ENCODE data around the gene HDAC10. TPM values are rescaled to one million over a fixed set of nuclear protein-coding genes. Genes with fewer than 3 reads are reported as not detected.

The HDAC10 gene
- total and polyA plus RNA-seq, 10 of the 15 experiments (the other 5 are each of a cell fraction or from before 2014, with no cell fraction given): 0.26 to 48.6 (median 5.0) TPM

- TF ChIP-seq KAT2A (conservative IDR thresholded peaks at IDR 0.05; ENCODE audit: control insufficient read depth, low read depth, low read length) (no peak), CHD4 (IDR thresholded peaks at IDR 0.05) (no peak), JUNB (IDR thresholded peaks at IDR 0.05) (no peak), NFIC (IDR thresholded peaks at IDR 0.05; ENCODE audit: low read depth, low read length) (no peak), MYC (IDR thresholded peaks at IDR 0.05; ENCODE audit: insufficient read depth, insufficient read length, insufficient replicate concordance, low read length, severe bottlenecking) (peak; percentile 36), ZNF622 (IDR thresholded peaks at IDR 0.05) (no peak), BRCA1 (IDR thresholded peaks at IDR 0.05; ENCODE audit: low read depth, low read length) (peak; percentile 76), CBX3 (IDR thresholded peaks at IDR 0.05; ENCODE audit: borderline replicate concordance, low read depth) (no peak), EGR1 (IDR thresholded peaks at IDR 0.05; ENCODE audit: borderline replicate concordance in 1 of 2, low read depth in 2 of 2, low read length in 2 of 2) (no peak), RBBP5 (conservative IDR thresholded peaks at IDR 0.05) (no peak), JUND (IDR thresholded peaks at IDR 0.05; ENCODE audit: low read depth, low read length) (no peak), MYB (IDR thresholded peaks at IDR 0.05; ENCODE audit: borderline replicate concordance, low read depth, low read length) (no peak), TCF7 (IDR thresholded peaks at IDR 0.05; ENCODE audit: borderline replicate concordance) (no peak), CTCF (IDR thresholded peaks at IDR 0.05 in 2 of 3, conservative IDR thresholded peaks at IDR 0.05 in 1 of 3; ENCODE audit: control insufficient read depth in 2 of 3, extremely low read depth in 1 of 3, insufficient read depth in 1 of 3, low read depth in 3 of 3, low read length in 3 of 3) (no peak), RUNX3 (IDR thresholded peaks at IDR 0.05; ENCODE audit: low read length) (peak; percentile 69), ZBTB33 (IDR thresholded peaks at IDR 0.05) (no peak), SMAD1 (IDR thresholded peaks at IDR 0.05; ENCODE audit: low read depth, partially characterized antibody) (no peak), SIX5 (IDR thresholded peaks at IDR 0.05; ENCODE audit: low read depth, low read length, severe bottlenecking) (no peak), MXI1 (IDR thresholded peaks at IDR 0.05; ENCODE audit: low read depth, low read length) (no peak), RCOR1 (conservative IDR thresholded peaks at IDR 0.05; ENCODE audit: low read depth, low read length) (peak; percentile 84; the same call in 1 of the 2 replicates), PBX3 (IDR thresholded peaks at IDR 0.05; ENCODE audit: insufficient replicate concordance, low read depth, low read length) (no peak), SUZ12 (IDR thresholded peaks at IDR 0.05; ENCODE audit: unreplicated experiment) (no peak), POLR2A (IDR thresholded peaks at IDR 0.05; ENCODE audit: low read depth, low read length) (peak; percentile 88)
- TF ChIP-seq, protein P1, sequence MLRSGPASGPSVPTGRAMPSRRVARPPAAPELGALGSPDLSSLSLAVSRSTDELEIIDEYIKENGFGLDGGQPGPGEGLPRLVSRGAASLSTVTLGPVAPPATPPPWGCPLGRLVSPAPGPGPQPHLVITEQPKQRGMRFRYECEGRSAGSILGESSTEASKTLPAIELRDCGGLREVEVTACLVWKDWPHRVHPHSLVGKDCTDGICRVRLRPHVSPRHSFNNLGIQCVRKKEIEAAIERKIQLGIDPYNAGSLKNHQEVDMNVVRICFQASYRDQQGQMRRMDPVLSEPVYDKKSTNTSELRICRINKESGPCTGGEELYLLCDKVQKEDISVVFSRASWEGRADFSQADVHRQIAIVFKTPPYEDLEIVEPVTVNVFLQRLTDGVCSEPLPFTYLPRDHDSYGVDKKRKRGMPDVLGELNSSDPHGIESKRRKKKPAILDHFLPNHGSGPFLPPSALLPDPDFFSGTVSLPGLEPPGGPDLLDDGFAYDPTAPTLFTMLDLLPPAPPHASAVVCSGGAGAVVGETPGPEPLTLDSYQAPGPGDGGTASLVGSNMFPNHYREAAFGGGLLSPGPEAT (IDR thresholded peaks at IDR 0.05; ENCODE audit: low read depth): no peak
Measured at GRCh38 chr22:50250555-50251476, at the start of gene HDAC10 (continued).

Measured in GM12878 (cell line).